MM.1S (cell line): Measurements from ENCODE around the gene GAS2L1.

Experiments used
- DNase-seq: peaks from one replicate; pipeline ENCODE4 v3.0.0-alpha.2; 2015
- H2AFZ ChIP-seq: fragments of 300-600 bp; sonication (generic); 2 replicates; pipeline ENCODE4 v1.6.0; 2016; ENCODE audit warnings: antibody characterized with exemption, low read length
- H3F3A ChIP-seq: fragments of 300-600 bp; sonication (generic); 2 replicates; pipeline ENCODE4 v1.6.1; 2016; ENCODE audit warnings: mild to moderate bottlenecking, antibody characterized with exemption, low read length, moderate library complexity, mixed read lengths; ENCODE audit not compliant: insufficient read depth
- H3K27ac ChIP-seq: fragments of 300-600 bp; sonication (generic); 2 replicates; pipeline ENCODE4 v1.5.1; 2016; ENCODE audit warnings: mild to moderate bottlenecking, low read length
- H3K27me3 ChIP-seq: fragments of 300-600 bp; sonication (generic); replicated peaks from 2 replicates; pipeline ENCODE4 v1.6.0; 2016; ENCODE audit warnings: low read length; ENCODE audit not compliant: insufficient read depth
- H3K36me3 ChIP-seq: fragments of 300-600 bp; sonication (generic); replicated peaks from 2 replicates; pipeline ENCODE4 v1.6.1; 2016; ENCODE audit warnings: mild to moderate bottlenecking, low read length, mixed read lengths; ENCODE audit not compliant: insufficient read depth
- H3K4me1 ChIP-seq: fragments of 300-600 bp; sonication (generic); 2 replicates; pipeline ENCODE4 v1.6.1; 2016; ENCODE audit warnings: low read length, mixed read lengths
- H3K4me2 ChIP-seq: fragments of 300-600 bp; sonication (generic); 2 replicates; pipeline ENCODE4 v1.6.0; 2016; ENCODE audit warnings: low read depth, low read length
- H3K4me3 ChIP-seq: fragments of 300-600 bp; sonication (generic); 2 replicates; pipeline ENCODE4 v1.5.1; 2016; ENCODE audit warnings: low read length, mixed read lengths
- H3K79me2 ChIP-seq: fragments of 300-600 bp; sonication (generic); 2 replicates; pipeline ENCODE4 v1.6.1; 2016; ENCODE audit warnings: mixed run types, low read length, mixed read lengths
- H3K9ac ChIP-seq: fragments of 300-600 bp; sonication (generic); 2 replicates; pipeline ENCODE4 v1.6.1; 2016; ENCODE audit warnings: low read length, mixed read lengths
- H3K9me2 ChIP-seq: fragments of 300-600 bp; sonication (generic); replicated peaks from 2 replicates; pipeline ENCODE4 v1.6.1; 2016; ENCODE audit warnings: mild to moderate bottlenecking, low read length, mixed read lengths; ENCODE audit not compliant: insufficient read depth
- H3K9me3 ChIP-seq: fragments of 300-600 bp; sonication (generic); replicated peaks from 2 replicates; pipeline ENCODE4 v1.6.1; 2016; ENCODE audit warnings: mild to moderate bottlenecking, low read length, mixed read lengths; ENCODE audit not compliant: insufficient read depth
- H4K20me1 ChIP-seq: fragments of 300-600 bp; sonication (generic); 2 replicates; pipeline ENCODE4 v1.6.1; 2016; ENCODE audit warnings: mild to moderate bottlenecking, low read length, moderate library complexity, mixed read lengths; ENCODE audit not compliant: insufficient read depth
- EZH2 ChIP-seq: fragments of 300-600 bp; sonication (generic); optimal IDR thresholded peaks from 2 replicates; pipeline ENCODE3; 2017; ENCODE audit warnings: low read depth, mild to moderate bottlenecking, antibody characterized with exemption, low read length, mixed read lengths
- EZH2phosphoT487 ChIP-seq: fragments of 300-600 bp; sonication (generic); IDR thresholded peaks from 2 replicates; pipeline ENCODE4 v1.6.1; 2018; ENCODE audit warnings: antibody characterized with exemption, low read length
- TF ChIP-seq, protein P1 (sequence below): fragments of 300-600 bp; sonication (generic); IDR thresholded peaks from 2 replicates; pipeline ENCODE4 v1.5.1; 2016; ENCODE audit warnings: antibody characterized with exemption, low read length, mixed read lengths

Gene GAS2L1

DNA sequence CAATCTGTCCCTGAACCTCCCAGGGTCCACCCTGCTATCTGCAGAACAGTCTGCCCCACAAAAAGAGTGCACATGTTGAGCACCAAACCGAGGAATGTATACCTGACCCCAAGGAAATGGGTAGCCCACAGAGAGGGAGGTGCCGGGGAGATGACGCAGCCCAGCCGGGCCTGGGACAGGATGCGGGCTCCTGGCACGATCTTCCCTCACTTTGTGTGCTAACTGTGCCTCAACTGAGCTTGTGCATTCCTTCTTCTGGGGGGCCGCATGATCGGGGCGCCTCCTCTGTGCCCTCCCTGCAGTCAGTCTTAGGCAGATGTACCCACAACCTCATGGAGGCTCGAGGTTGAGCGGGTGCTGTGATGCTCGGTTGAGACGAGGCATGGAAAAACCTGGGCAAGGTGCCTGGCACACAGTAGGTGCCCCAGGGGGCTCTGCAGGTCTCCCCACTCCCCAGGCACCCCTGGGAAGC, 2.4 kb downstream of the GAS2L1 start:
- no peak for DNase-seq
- H3K36me3 ChIP-seq: no peaks in the 10 kb centered on the region
- no peak overlapping the region for H2AFZ ChIP-seq
- H3K79me2 ChIP-seq: no peaks in the 10 kb centered on the region
- H4K20me1 ChIP-seq: no peaks in the 10 kb centered on the region
- H3K27me3 ChIP-seq: peaks cover 25% of the 10 kb centered on the region
- no peak overlapping the region for H3K9ac ChIP-seq
- TF ChIP-seq EZH2phosphoT487: no peak
- TF ChIP-seq, protein P1, sequence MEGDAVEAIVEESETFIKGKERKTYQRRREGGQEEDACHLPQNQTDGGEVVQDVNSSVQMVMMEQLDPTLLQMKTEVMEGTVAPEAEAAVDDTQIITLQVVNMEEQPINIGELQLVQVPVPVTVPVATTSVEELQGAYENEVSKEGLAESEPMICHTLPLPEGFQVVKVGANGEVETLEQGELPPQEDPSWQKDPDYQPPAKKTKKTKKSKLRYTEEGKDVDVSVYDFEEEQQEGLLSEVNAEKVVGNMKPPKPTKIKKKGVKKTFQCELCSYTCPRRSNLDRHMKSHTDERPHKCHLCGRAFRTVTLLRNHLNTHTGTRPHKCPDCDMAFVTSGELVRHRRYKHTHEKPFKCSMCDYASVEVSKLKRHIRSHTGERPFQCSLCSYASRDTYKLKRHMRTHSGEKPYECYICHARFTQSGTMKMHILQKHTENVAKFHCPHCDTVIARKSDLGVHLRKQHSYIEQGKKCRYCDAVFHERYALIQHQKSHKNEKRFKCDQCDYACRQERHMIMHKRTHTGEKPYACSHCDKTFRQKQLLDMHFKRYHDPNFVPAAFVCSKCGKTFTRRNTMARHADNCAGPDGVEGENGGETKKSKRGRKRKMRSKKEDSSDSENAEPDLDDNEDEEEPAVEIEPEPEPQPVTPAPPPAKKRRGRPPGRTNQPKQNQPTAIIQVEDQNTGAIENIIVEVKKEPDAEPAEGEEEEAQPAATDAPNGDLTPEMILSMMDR: no peak
- no peak for TF ChIP-seq EZH2
- H3K27ac ChIP-seq: no peak overlapping the region
- no peaks in the 10 kb centered on the region for H3K9me2 ChIP-seq
- no peaks in the 10 kb centered on the region for H3K9me3 ChIP-seq
- no peaks in the 10 kb centered on the region for H3K4me1 ChIP-seq
- no peaks in the 10 kb centered on the region for H3F3A ChIP-seq
- no peak overlapping the region for H3K4me2 ChIP-seq
- no peak overlapping the region for H3K4me3 ChIP-seq

DNA sequence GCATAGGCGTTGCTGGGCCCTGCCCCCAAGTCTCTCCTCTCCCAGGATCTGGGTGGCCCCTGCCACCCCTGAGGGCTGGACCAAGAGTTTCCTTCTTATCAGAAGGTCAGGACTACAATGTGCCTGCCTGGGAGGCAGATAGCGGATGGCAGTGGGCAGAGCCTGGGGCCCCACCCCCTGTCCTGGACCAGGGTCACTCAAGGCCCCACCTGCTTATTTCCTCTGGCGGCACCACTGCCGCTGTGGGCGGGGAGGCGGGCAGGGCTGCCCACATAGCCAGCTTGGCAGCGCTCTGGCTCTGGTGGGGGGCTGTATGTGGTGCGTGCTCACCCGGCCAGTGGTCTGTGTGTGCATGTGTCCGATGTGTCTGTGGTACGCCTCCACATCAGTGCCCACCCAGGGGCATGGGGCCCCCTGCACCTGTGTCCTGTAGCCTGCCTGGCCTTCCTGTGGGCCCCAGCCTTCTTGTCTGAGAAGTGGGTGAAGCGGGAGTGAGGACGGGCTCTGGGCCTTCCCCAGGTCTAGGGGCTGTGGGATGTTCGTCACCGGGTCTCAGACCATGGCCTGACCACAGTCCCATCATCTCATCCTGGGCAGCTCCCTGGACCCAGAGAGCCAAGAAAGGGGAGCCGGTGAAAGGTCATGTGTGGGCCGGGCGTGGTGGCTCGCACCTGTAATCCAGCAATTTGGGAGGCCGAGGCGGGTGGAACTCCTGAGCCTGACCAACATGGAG, 3.0 kb downstream of the GAS2L1 start:
- Histone ChIP-seq H2AFZ (no peak overlapping the region), H4K20me1 (no peaks in the 10 kb centered on the region), H3F3A (no peaks in the 10 kb centered on the region), H3K27ac (no peak overlapping the region), H3K4me2 (no peak overlapping the region), H3K4me3 (no peak overlapping the region), H3K79me2 (no peaks in the 10 kb centered on the region), H3K36me3 (no peaks in the 10 kb centered on the region), H3K9ac (no peak overlapping the region), H3K4me1 (no peaks in the 10 kb centered on the region), H3K9me2 (no peaks in the 10 kb centered on the region), H3K27me3 (peaks cover 31% of the 10 kb centered on the region), H3K9me3 (no peaks in the 10 kb centered on the region)
- no peak for TF ChIP-seq EZH2
- TF ChIP-seq, protein P1: no peak
- TF ChIP-seq EZH2phosphoT487: no peak
- DNase-seq: no peak

DNA sequence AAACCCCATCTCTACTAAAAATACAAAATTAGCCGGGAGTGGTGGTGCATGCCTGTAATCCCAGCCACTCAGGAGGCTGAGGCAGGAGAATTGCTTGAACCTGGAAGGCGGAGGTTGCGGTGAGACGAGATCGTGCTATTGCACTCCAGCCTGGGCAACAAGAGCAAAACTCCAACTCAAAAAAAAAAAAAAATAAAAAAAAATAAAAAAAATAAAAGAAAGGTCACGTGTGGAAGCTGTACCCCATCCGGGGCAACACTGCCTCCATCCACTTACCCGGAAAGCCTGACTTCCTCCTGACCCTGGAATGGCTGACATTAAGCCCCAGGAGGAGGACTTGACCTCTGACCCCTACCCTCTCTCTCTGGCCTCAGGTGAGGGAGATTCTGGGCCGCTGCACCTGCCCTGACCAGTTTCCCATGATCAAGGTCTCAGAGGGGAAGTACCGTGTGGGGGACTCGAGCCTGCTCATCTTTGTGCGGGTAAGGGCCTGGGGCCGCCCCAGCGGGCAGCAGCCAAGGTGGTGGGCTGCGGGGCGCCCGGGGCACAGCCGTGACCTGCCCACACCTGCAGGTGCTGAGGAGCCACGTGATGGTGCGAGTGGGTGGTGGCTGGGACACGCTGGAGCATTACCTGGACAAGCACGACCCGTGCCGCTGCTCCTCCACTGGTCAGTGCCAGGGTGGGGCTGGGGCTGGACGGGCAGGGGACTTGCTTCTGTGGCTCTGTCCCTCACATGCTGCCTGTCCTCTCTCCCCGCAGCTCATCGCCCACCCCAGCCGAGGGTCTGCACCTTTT, 3.8 kb downstream of the GAS2L1 start:
- TF ChIP-seq, protein P1: no peak
- no peak for TF ChIP-seq EZH2
- TF ChIP-seq EZH2phosphoT487: no peak
- DNase-seq: no peak
- no peak overlapping the region for H3K4me2 ChIP-seq
- no peaks in the 10 kb centered on the region for H3K36me3 ChIP-seq
- H3K79me2 ChIP-seq: no peaks in the 10 kb centered on the region
- H3K9ac ChIP-seq: no peak overlapping the region
- no peaks in the 10 kb centered on the region for H3K9me2 ChIP-seq
- no peak overlapping the region for H2AFZ ChIP-seq
- H3K27me3 ChIP-seq: peaks cover 36% of the 10 kb centered on the region
- no peaks in the 10 kb centered on the region for H3K9me3 ChIP-seq
- no peak overlapping the region for H3K4me3 ChIP-seq
- no peaks in the 10 kb centered on the region for H3K4me1 ChIP-seq
- H3F3A ChIP-seq: no peaks in the 10 kb centered on the region
- no peaks in the 10 kb centered on the region for H4K20me1 ChIP-seq
- H3K27ac ChIP-seq: no peak overlapping the region
